Endodermal cell (in vitro differentiated cells): Measurements from ENCODE around the gene CERS3. TPM values are rescaled to one million over a fixed set of nuclear protein-coding genes. Genes with fewer than 3 reads are reported as not detected.

ENCODE experiments used
- DNase-seq: peaks from one replicate; pipeline ENCODE4 v3.0.0-alpha.2; 2017
- H3K27ac ChIP-seq: 2 replicates; pipeline ENCODE4 v1.5.1; 2013; ENCODE audit warnings: mild to moderate bottlenecking, low read depth, low read length, moderate library complexity
- H3K27me3 ChIP-seq: 2 replicates; pipeline ENCODE4 v1.6.1; 2013; ENCODE audit warnings: mild to moderate bottlenecking, low read length, moderate library complexity; ENCODE audit not compliant: insufficient read depth, control insufficient read depth, poor library complexity, severe bottlenecking
- H3K36me3 ChIP-seq: 2 replicates; pipeline ENCODE4 v1.7.0; 2013; ENCODE audit warnings: mild to moderate bottlenecking, low read length, moderate library complexity; ENCODE audit not compliant: control insufficient read depth, insufficient read depth
- H3K4me1 ChIP-seq: one replicate; pipeline ENCODE4 v1.7.0; 2013; ENCODE audit warnings: low read length; ENCODE audit not compliant: control insufficient read depth, insufficient read depth
- H3K4me3 ChIP-seq: 2 replicates; pipeline ENCODE4 v1.5.1; 2013; ENCODE audit warnings: mild to moderate bottlenecking, low read length, moderate library complexity
- H3K9ac ChIP-seq: 2 replicates; pipeline ENCODE4 v1.6.1; 2013; ENCODE audit warnings: mild to moderate bottlenecking, low read length, moderate library complexity; ENCODE audit not compliant: poor library complexity, severe bottlenecking; ENCODE audit errors: extremely low read depth
- H3K9me3 ChIP-seq: 2 replicates; pipeline ENCODE4 v1.6.1; 2013; ENCODE audit warnings: mild to moderate bottlenecking, low read length, moderate library complexity; ENCODE audit not compliant: control insufficient read depth
- H3K27ac Mint-ChIP-seq: 2 replicates; pipeline ENCODE4 v1.8.0; 2020; ENCODE audit warnings: mixed read lengths
- H3K27me3 Mint-ChIP-seq: 2 replicates; pipeline ENCODE4 v1.8.0; 2021; ENCODE audit warnings: mild to moderate bottlenecking, mixed read lengths; ENCODE audit not compliant: insufficient read depth
- H3K36me3 Mint-ChIP-seq: 2 replicates; pipeline ENCODE4 v1.8.0; 2020; ENCODE audit warnings: low read depth, mixed read lengths
- H3K4me1 Mint-ChIP-seq: 2 replicates; pipeline ENCODE4 v1.8.0; 2020; ENCODE audit warnings: mixed read lengths
- H3K4me3 Mint-ChIP-seq: 2 replicates; pipeline ENCODE4 v1.8.0; 2020; ENCODE audit warnings: mild to moderate bottlenecking, moderate library complexity, mixed read lengths
- H3K9me3 Mint-ChIP-seq: 2 replicates; pipeline ENCODE4 v1.8.0; 2020; ENCODE audit warnings: mild to moderate bottlenecking, mixed read lengths
- WGBS, 2 experiments: methylation state at CpG; one replicate each; pipeline versions ENCODE4 v1.1.5 to v1.1.7; 2013; ENCODE audit warnings: missing lambda C conversion rate in 2 of 2, mixed read lengths in 1 of 2; ENCODE audit not compliant: insufficient coverage in 1 of 2, insufficient read length in 1 of 2; 5-methylcytosine and 5-hydroxymethylcytosine counted together
- total RNA-seq, 2 donors: library from RNA; stranded (reverse); fragmentation: NEBNext Ultra II Directional in 1 of 2; extraction: Animal tissue kit (Norgen Biotek cat#: 25700) in 1 of 2; gene quantifications; 2 replicates in 1 of 2; 3 replicates in 1 of 2; pipeline ENCODE4 v1.2.1, GENCODE V29; 2021
- TF ChIP-seq, protein P1 (sequence below): fragments of 200-600 bp; sonication (generic); conservative IDR thresholded peaks from 2 replicates; pipeline ENCODE4 v1.5.0; 2021; ENCODE audit warnings: antibody characterized with exemption, mild to moderate bottlenecking

CERS3 gene
- total RNA-seq, 2 donors from 2014 or later = 0.48 TPM; not detected in 1

DNA sequence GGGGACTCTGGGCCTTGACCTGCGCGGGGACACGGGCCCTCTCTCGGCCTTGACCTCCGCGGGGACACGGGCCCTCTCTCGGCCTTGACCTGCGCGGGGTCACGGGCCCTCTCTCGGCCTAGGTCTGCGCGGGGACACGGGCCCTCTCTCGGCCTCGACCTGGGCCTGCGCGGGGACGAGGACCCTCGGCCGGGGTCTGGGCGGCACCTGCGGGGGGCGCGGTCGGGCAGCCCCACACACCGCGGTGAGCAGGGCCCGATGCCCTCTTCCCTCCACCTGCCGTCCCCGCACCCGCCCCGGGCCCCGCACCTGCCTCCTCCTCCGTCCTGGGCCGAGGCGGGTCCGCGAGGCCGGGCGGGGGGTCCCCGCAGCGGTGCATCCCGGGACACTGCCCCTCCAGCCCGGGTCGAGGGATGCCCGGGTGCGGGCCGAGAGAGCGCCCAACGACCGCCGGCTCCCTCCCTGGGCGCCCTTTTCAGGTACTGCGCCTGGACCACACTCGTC lies 15.6 kb upstream of the CERS3 start:
- H3K27ac Mint-ChIP-seq = no peak overlapping the region
- no peaks in the 10 kb centered on the region for H3K27me3 Mint-ChIP-seq
- DNase-seq = no peak
- H3K27ac ChIP-seq = no peak overlapping the region
- TF ChIP-seq, protein P1, sequence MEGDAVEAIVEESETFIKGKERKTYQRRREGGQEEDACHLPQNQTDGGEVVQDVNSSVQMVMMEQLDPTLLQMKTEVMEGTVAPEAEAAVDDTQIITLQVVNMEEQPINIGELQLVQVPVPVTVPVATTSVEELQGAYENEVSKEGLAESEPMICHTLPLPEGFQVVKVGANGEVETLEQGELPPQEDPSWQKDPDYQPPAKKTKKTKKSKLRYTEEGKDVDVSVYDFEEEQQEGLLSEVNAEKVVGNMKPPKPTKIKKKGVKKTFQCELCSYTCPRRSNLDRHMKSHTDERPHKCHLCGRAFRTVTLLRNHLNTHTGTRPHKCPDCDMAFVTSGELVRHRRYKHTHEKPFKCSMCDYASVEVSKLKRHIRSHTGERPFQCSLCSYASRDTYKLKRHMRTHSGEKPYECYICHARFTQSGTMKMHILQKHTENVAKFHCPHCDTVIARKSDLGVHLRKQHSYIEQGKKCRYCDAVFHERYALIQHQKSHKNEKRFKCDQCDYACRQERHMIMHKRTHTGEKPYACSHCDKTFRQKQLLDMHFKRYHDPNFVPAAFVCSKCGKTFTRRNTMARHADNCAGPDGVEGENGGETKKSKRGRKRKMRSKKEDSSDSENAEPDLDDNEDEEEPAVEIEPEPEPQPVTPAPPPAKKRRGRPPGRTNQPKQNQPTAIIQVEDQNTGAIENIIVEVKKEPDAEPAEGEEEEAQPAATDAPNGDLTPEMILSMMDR = no peak
- H3K9me3 ChIP-seq = no peaks in the 10 kb centered on the region
- H3K36me3 Mint-ChIP-seq = no peaks in the 10 kb centered on the region
- H3K9me3 Mint-ChIP-seq = peaks cover 11% of the 10 kb centered on the region
- H3K9ac ChIP-seq = no peak overlapping the region
- WGBS, 2 experiments = 96 to 99% methylated on average over 26 to 57 of the region's 57 CpGs
- no peaks in the 10 kb centered on the region for H3K4me1 Mint-ChIP-seq
- no peak overlapping the region for H3K4me3 Mint-ChIP-seq
- H3K27me3 ChIP-seq = no peaks in the 10 kb centered on the region
- no peaks in the 10 kb centered on the region for H3K36me3 ChIP-seq
- H3K4me1 ChIP-seq = no peaks in the 10 kb centered on the region
- H3K4me3 ChIP-seq = no peak overlapping the region

DNA sequence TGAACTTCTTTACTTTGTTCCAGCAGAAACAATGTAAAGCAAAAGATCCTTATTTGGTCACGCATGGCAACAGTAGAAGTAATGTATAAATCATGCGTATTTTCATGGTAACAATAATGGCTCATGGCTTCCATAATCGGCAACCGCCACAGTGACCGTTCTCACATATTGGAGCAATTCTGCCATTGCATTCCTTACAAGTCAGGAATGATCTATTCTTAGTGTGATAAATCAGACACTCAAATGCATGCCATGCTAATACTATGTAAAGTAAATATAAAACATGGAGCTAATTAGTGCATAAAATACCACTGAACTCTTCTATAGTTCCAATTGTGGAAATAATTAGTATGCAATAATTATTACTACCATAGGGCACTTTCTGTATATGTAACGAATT lies 13.5 kb upstream of the CERS3 start:
- Histone ChIP-seq H3K4me1 (no peaks in the 10 kb centered on the region), H3K9me3 (no peaks in the 10 kb centered on the region), H3K27ac (no peak overlapping the region), H3K4me3 (no peak overlapping the region), H3K27me3 (no peaks in the 10 kb centered on the region), H3K36me3 (no peaks in the 10 kb centered on the region), H3K9ac (no peak overlapping the region)
- 96 to 97% methylated on average over 5 of the region's 6 CpGs for WGBS, 2 experiments
- Mint-ChIP-seq H3K27ac (no peak overlapping the region), H3K4me1 (no peaks in the 10 kb centered on the region), H3K36me3 (no peaks in the 10 kb centered on the region), H3K4me3 (no peak overlapping the region), H3K9me3 (peaks cover 26% of the 10 kb centered on the region), H3K27me3 (no peaks in the 10 kb centered on the region)
- TF ChIP-seq, protein P1 = no peak
- DNase-seq = no peak

DNA sequence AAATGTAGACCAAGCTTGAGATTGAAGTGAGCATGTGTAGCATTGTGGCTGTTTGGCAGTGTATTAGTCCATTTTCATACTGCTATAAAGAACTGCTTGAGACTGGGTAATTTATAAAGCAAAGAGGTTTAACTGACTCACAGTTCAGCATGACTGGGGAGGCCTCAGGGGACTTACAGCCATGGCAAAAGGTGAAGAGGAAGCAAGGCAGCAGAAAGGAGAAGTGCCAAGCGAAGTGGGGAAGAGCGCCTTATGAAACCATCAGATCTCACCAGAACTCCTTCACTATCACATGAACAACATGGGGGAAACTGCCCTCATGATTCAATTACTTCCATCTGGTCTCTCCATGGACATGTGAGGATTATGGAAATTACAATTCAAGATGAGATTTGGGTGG lies 8.6 kb upstream of the CERS3 start:
- Histone ChIP-seq H3K9ac (no peak overlapping the region), H3K4me3 (no peak overlapping the region), H3K27me3 (no peaks in the 10 kb centered on the region), H3K27ac (no peak overlapping the region), H3K36me3 (no peaks in the 10 kb centered on the region), H3K4me1 (no peaks in the 10 kb centered on the region), H3K9me3 (no peaks in the 10 kb centered on the region)
- no peak for DNase-seq
- no peak overlapping the region for H3K4me3 Mint-ChIP-seq
- no peaks in the 10 kb centered on the region for H3K4me1 Mint-ChIP-seq
- TF ChIP-seq, protein P1 = no peak
- no CpG with 5 or more reads among the region's 2 CpGs for WGBS, 2 experiments
- peaks cover 29% of the 10 kb centered on the region for H3K9me3 Mint-ChIP-seq
- H3K27ac Mint-ChIP-seq = no peak overlapping the region
- no peaks in the 10 kb centered on the region for H3K36me3 Mint-ChIP-seq
- H3K27me3 Mint-ChIP-seq = no peaks in the 10 kb centered on the region
